GM03348 (cell line): ENCODE data around the gene RAB22A.
"Not testable (repeated sequence)": the region's sequence is repeated elsewhere in the genome, so short reads cannot be mapped to it uniquely, and the experiment has no call there.

Experiments used
- DNase-seq: peaks from one replicate; pipeline ENCODE4 v3.0.0; 2012; ENCODE audit warnings: low spot score

The RAB22A gene

GRCh38 chr20:58344741-58345140, 35.2 kb downstream of the RAB22A start:
- peak; percentile 67 for DNase-seq

- peak; percentile 56 for DNase-seq
These were observed 40.1 kb downstream of the RAB22A start for GRCh38 chr20:58349570-58349969.

DNA sequence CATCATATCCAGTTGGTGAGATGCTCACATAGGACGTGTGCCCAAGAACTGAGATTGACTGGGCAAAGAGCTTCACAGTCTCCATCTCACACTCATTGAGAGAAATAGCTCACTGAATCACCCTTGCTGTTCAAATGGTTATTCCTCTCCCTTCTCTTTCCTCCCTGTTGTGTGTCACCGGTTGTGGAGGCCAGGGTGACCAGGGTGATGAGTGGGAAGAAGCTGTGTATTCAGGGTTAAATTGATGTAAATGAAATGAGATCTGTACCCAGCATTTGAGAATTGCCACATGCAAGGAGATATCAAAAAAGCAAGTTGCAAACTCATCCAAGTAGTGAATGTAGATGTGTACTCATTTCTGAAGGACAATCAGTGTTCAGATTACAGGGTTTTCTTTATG, 43.0 kb downstream of the RAB22A start:
- DNase-seq, result no peak

GRCh38 chr20:58359441-58359840, 49.9 kb downstream of the RAB22A start:
- DNase-seq, result no peak

DNA sequence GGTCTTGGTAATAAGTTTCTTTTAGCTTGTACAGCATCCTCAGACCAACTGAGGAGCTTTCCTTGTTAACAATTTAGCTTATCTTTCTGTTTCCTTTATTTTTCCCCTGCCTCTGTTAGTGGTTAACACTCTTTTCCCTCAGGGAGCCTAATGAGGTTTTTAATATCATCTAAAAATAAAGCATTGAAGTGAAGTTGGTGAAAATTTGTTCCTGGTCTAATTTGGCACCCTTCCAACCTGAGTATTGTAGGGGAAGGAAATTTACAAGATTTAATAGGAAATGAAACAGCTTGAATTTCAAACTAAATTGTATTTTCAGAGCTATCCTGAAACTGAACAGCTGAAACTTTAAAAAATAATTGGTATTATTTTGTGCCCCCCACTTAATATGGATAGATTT, 51.4 kb downstream of the RAB22A start:
- no peak for DNase-seq

- DNase-seq, result no peak
These were observed 52.1 kb downstream of the RAB22A start for GRCh38 chr20:58361481-58362205.

DNA sequence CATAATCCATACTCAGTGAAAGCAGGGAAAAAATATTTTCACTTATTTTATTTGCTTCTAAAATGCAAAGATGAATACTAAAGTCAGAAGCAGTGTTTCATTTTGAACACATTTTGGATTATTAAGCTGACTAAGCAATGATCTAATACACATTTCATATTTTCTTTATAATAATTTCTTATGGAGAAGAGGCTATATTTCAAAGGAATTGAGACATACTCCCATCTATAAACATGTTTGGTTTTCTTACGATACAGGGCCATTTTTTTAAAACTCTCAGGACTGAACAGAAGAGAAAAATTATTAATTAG, 52.6 kb downstream of the RAB22A start:
- no peak for DNase-seq

DNA sequence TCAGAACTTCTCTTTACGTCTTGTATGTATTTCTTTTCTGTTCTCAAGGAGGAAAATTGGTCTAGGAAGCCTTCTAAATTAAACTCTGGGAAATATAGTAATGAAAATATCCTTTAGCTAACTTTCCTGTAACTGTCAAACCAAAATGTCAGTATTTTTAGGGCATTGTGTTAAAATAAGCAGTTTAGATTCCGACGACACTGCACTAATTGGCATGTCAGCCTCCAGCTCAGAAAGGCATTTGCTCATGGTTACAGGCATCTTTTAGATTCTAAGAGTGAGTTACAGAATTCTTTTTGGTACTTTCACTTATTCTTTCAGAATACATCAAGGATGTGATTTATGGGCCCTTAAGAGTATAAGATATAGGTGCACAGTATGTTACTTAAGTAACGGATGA, 53.5 kb downstream of the RAB22A start:
- DNase-seq, result no peak

GRCh38 chr20:58366866-58367265, 57.4 kb downstream of the RAB22A start:
- peak; percentile 24 for DNase-seq

DNA sequence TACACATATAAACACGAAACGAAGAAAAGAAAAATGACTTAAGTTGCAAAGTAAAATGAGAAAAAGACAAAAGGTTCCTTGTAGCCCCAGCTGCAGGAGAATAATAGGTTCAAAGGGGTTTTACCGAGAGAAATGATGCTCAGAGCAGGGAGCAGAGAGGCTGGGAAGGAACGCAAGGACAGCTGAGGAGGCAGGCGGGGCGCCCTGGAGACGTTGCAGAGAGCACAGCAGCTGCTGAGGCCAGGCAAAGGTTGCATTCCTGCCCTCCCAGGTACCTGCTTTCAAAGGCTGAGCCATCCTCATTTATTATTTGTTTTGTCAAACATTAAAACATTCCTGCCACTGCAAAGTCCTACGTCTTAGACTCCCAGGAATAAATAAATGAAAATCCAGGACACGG, 63.3 kb downstream of the RAB22A start:
- DNase-seq, result no peak

DNA sequence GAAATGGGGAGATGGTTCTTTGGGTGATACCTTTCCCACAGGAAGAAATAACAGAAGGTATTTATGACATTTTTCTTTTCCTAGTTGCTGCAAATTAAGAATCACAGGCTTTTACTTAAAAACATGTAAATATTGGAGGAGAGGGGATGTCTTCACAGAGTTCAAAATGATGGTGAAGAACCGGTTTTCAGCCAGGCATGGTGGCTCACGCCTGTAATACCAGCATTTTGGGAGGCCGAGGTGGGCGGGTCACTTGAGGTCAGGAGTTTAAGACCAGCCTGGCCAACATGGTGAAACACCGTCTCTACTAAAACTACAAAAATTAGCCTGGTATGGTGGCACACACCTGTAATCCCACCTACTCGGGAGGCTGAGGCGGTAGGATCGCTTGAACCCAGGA, 63.8 kb downstream of the RAB22A start:
- DNase-seq, result not testable (repeated sequence)

DNA sequence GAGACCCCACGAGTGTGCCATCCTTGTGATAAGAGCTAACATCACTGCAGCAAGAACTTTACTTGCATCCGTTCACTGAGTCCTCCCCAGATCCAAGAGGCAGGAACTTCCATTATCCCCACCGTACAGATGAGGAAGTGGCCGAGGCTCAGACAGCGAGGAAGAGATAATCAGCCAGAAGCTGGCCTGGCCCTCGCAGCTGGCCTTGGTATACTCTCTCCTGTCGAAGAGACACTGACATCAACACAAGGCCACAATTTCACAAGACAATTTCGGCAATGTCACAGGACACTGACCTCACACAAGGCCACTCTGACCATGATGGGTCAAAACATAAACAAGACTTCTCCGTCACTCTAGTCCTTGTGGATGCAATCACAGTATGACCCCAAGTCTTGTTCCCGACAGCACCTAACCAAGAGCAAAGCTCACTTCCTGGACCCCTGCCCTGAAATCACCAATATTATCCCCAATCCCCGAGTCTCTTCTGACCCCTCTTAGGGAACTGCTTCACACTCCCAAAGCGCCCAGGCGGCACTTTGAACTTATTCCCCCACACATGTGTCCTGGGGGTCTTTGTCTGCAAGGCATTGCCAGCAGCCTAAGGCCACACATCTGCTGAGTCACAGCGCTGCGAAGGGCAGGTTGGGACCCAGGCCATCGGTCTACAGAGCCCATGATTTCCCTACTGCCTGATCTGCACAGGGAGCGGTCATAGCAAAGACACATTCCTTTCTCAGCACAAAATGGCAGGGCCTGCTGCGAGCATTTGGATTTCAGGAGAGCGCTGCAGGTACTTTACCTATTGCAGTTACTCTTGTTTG, 64.7 kb downstream of the RAB22A start:
- no peak for DNase-seq

DNA sequence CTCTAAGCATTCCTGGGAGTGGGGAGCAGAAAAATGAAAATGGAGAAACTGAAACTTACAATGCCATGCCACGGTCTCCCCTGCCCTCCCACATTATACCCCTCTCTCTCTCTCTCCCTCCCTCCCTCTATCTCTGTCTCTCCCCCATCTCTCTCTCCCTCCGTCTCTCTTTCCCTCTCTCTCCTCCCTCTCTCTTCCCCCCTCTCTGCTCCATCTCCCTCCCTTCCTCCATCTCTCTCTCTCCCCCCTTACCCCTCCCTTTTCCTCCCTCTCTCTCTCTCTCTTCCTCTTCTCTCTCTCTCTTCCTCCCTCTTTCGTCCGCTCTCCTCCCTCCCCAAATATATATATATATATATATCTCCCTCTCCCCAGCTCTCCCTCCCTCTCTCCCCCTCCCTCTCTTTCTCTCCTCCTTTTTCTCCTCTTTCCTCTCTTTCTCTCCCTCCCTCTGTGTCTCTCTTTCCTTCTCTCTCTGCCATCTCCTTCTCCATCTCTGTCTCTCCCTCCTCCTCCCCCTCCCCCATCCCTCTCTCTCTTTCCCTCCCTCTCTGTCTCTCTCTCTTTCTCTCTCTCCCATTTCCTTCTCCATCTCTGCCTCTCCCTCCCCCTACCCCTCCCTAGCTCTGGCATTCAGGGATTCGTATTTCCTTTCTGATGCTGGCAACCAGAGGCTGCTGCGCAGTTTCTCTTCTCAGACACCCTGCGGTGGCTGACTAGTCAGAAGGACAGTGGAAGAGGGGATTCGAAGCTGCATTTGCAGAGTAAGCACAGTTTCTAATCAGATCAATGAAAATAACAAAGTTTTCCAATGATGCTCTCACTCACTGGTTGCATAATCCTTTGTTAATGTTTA, 65.6 kb downstream of the RAB22A start:
- peak; percentile 51 for DNase-seq

DNA sequence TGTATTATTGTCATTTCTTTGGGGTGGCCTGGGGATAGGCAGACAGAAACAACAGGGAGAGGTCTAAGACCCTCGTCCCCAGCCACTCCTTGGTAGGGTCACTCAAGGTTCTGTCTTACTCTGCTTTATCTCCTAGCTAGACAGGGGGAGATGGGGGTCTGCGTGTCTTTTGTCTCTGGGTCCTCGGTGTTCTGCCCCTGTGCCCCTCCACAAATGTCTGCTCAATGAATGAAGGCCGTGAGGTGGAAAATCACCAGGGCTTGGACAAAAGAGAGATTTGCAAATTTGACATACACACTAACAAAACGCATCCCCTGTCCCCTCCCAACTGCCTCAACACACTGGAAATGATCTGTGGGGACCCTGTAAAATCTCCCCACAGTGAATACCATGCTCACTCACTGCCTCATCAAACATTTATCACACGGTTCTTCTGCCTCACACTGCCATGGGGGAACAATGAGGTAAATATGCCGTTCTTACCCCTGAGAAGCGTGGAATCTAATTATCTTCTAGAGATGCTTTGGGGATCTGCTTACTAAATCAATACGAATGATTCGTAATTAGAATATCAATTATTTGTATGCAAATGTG, 66.3 kb downstream of the RAB22A start:
- no peak for DNase-seq

- DNase-seq, result no peak
These were observed 67.5 kb downstream of the RAB22A start for GRCh38 chr20:58377017-58377416.

DNA sequence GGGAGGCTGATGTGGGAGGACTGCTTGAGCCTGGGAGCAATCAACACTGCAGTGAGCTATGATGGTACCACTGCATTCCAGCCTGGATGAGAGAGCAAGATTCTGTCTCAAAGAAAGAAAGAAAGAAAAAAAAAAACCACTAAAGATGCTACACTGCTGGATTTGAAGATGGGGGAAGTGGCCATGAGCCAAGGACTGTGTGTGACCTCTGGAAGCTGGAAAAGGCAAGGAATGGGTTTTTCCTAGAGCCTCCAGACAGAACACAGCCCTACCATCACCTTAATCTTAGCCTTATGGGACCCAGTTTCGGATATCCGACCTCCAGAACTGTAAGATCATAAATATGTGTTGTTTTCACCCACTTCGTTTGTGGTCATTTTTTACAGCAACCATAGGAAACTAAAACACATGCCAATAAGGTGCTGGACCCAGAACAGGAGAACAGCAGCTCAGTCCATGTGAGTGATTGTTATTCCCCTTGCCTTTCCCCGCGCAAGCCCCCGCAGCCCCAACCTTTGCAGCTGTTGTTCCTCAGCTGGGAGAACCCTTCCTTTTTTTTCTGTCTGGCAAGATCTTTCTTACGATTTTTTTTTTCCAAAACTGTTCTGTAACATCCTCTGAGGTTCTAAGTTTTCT, 68.4 kb downstream of the RAB22A start:
- DNase-seq, result no peak

- DNase-seq, result no peak
These were observed 69.2 kb downstream of the RAB22A start for GRCh38 chr20:58378704-58379103.

GRCh38 chr20:58381627-58382026, 72.1 kb downstream of the RAB22A start:
- DNase-seq, result no peak

- no peak for DNase-seq
These were observed 72.6 kb downstream of the RAB22A start for GRCh38 chr20:58382096-58382495.

DNA sequence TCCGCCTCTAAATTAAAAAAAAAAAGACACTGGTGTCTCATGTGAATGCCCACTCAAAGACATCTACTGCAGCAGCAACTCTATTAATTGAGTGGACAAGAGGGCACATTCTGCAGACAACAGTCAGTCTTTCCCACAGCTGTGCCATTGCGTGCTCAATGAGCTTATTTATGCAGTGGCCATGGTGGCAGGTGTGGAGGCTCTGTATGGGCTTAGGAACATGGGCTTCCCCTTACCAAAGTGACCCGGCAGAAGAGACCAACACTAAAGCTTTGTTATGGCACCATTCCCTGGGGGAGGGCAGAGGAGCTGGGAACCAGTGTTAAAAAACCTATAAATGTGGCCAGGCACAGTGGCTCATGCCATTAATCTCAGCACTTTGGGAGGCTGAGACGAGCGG, 75.3 kb downstream of the RAB22A start:
- no peak for DNase-seq

DNA sequence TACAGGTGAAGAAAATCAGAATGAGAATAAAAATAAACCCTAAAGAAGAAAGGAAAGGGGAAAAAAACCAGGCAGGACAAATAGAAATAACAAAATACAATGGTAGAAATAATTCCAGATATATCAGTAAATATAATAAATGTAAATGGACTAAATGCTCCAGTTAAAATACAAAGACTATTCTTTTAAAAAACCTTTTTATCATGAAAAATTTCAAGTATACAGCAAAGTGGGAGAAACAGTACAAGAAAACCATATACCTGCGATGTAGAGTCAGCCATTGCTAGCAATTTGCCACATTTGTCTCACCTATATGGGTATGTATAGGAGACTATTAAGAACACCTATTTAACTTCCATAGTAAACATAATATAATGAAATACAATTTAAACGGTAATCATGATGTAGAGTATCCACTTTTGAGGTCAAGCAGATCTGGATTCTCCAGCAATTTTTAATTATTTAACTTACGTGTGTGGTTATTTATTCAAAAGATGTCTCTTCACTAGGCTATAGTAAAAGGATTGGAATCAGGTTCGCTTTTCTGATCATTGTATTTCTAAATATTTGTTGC, 78.6 kb downstream of the RAB22A start:
- no peak for DNase-seq
